NCI-H510A treated with DMSO at 0.1 percent for 48 hours (cell line): ENCODE measurements around the gene ATG16L1.

Experiments used
- DNase-seq: peaks from one replicate; lab custom pipeline; 2025; lab: John Stamatoyannopoulos, UW

The ATG16L1 gene

GRCh38 chr2:233290051-233290845 is 38.8 kb downstream of the ATG16L1 start:
- peak; percentile 97 for DNase-seq

GRCh38 chr2:233295891-233296290 is 44.4 kb downstream of the ATG16L1 start:
- no peak for DNase-seq

GRCh38 chr2:233297076-233297475 is 45.6 kb downstream of the ATG16L1 start:
- no peak for DNase-seq

GRCh38 chr2:233300401-233300800 is 48.9 kb downstream of the ATG16L1 start:
- no peak for DNase-seq

- DNase-seq, result no peak
These were observed 49.8 kb downstream of the ATG16L1 start for GRCh38 chr2:233301248-233301647.

GRCh38 chr2:233301811-233302210 is 50.3 kb downstream of the ATG16L1 start:
- DNase-seq, result no peak

GRCh38 chr2:233303252-233303651 is 51.8 kb downstream of the ATG16L1 start:
- DNase-seq, result no peak

GRCh38 chr2:233307565-233307964 is 56.1 kb downstream of the ATG16L1 start, which contains the start of gene SAG:
TSS of gene SAG (plus strand) at chr2:233307816. CDS start at chr2:233309190, 1,374 bp downstream.
- DNase-seq, result no peak

- no peak for DNase-seq
These were observed 59.9 kb downstream of the ATG16L1 start for GRCh38 chr2:233311241-233311926.

- DNase-seq, result no peak
These were observed 61.4 kb downstream of the ATG16L1 start for GRCh38 chr2:233312874-233313273.

- DNase-seq, result no peak
These were observed 62.9 kb downstream of the ATG16L1 start for GRCh38 chr2:233314180-233314925.

GRCh38 chr2:233317196-233317943 is 65.9 kb downstream of the ATG16L1 start:
- no peak for DNase-seq

- DNase-seq, result no peak
These were observed 67.8 kb downstream of the ATG16L1 start for GRCh38 chr2:233319256-233319655.

- DNase-seq, result no peak
These were observed 69.0 kb downstream of the ATG16L1 start for GRCh38 chr2:233320470-233320869.

- no peak for DNase-seq
These were observed 69.7 kb downstream of the ATG16L1 start for GRCh38 chr2:233321166-233321565.

- DNase-seq, result no peak
These were observed 72.4 kb downstream of the ATG16L1 start for GRCh38 chr2:233323851-233324250.

- no peak for DNase-seq
These were observed 73.8 kb downstream of the ATG16L1 start for GRCh38 chr2:233325256-233325655.

GRCh38 chr2:233325814-233326213 is 74.3 kb downstream of the ATG16L1 start:
- DNase-seq, result no peak

GRCh38 chr2:233326500-233326899 is 75.0 kb downstream of the ATG16L1 start:
- DNase-seq, result no peak

GRCh38 chr2:233328922-233329321 is 77.4 kb downstream of the ATG16L1 start:
- DNase-seq, result no peak

- no peak for DNase-seq
These were observed 78.1 kb downstream of the ATG16L1 start for GRCh38 chr2:233329489-233330135.
